ENCODE data around the gene NDEL1.

DNA sequence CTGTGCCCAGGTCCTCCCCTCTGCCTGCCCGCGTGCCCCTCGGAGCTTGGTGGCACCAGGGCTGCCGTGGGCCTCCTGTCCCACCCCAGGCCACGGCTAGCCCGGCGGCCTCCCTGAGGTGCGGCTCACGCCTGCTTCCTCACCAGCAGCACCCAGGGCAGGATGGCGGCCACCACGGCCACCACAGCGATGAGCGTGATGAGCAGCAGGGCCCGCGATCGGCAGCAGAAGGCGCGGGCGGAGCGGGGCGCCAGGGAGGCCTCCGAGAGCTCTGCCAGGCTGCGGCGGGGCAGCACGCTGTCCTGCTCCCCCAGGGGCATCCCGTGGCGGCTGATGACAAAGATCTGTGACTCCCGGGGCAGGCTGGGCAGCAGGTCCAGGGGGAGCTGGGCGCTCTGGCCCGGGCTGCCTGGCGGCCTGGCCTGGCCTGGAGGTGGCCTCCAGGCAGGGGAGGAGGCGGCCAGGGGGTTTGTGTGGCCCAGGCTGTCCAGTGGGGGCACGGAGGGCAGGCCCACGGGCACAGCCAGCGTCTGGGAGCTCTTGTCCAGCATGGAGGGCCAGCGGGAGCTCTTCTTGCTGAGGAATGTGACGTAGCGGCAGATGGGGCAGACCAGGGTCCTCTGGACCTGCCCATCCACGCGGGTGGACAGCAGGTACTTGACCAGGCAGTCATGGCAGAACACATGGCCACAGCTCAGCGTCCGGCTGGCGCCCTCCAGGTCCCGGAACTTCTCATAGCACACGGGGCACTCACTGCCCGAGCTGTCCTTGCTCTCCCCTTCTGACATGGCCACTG, 42.8 kb upstream of the NDEL1 start:
- TF ChIP-seq, protein P1, sequence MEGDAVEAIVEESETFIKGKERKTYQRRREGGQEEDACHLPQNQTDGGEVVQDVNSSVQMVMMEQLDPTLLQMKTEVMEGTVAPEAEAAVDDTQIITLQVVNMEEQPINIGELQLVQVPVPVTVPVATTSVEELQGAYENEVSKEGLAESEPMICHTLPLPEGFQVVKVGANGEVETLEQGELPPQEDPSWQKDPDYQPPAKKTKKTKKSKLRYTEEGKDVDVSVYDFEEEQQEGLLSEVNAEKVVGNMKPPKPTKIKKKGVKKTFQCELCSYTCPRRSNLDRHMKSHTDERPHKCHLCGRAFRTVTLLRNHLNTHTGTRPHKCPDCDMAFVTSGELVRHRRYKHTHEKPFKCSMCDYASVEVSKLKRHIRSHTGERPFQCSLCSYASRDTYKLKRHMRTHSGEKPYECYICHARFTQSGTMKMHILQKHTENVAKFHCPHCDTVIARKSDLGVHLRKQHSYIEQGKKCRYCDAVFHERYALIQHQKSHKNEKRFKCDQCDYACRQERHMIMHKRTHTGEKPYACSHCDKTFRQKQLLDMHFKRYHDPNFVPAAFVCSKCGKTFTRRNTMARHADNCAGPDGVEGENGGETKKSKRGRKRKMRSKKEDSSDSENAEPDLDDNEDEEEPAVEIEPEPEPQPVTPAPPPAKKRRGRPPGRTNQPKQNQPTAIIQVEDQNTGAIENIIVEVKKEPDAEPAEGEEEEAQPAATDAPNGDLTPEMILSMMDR (conservative IDR thresholded peaks at IDR 0.05): no peak
- TF ChIP-seq EZH2 (IDR thresholded peaks at IDR 0.05; ENCODE audit: low read depth): no peak
